Large intestine (tissue), 1 donor: ENCODE measurements around the gene YAF2. TPM values are rescaled to one million over a fixed set of nuclear protein-coding genes. Genes with fewer than 3 reads are reported as not detected.

Experiments
- polyA plus RNA-seq: library from polyadenylated mRNA; unstranded; fragments of 120-200 nt; gene quantifications from one replicate; pipeline ENCODE4 v1.2.1, GENCODE V29; 2013

The YAF2 gene
- polyA plus RNA-seq, 1 donor, result 19.4 TPM

Other genes starting within 250 kb of the YAF2 start
- 12.5 TPM for gene GXYLT1, start 93.4 kb downstream of the YAF2 start, polyA plus RNA-seq
- 42.5 TPM for gene ZCRB1, start 87.8 kb upstream of the YAF2 start, polyA plus RNA-seq
- gene PPHLN1, start 87.9 kb upstream of the YAF2 start, polyA plus RNA-seq, result 56.6 TPM